Measurements from ENCODE around the gene SF3A2.

The SF3A2 gene

DNA sequence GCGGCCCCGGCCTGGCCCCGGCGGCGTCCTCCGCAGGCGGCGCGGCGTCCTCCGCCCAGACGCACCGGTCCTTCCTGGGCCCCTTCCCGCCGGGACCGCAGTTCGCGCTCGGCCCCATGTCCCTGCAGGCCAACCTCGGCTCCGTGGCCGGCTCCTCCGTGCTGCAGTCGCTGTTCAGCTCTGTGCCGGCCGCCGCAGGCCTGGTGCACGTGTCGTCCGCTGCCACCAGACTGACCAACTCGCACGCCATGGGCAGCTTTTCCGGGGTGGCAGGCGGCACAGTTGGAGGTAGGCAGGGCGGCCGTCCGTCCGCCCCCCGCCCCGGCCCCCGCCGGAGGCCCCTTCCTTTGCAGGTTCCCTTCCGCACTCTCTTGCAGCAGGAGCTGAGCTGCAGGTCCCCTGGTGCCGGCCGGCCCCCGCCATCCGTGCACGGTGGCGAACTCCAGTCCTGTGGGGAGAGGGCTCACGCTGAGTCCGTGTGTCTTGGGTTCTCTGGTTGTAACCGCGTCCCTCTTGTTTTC lies 9.7 kb upstream of the SF3A2 start:
- no peak for DNase-seq (ENCODE audit: low read depth, low spot score)

DNA sequence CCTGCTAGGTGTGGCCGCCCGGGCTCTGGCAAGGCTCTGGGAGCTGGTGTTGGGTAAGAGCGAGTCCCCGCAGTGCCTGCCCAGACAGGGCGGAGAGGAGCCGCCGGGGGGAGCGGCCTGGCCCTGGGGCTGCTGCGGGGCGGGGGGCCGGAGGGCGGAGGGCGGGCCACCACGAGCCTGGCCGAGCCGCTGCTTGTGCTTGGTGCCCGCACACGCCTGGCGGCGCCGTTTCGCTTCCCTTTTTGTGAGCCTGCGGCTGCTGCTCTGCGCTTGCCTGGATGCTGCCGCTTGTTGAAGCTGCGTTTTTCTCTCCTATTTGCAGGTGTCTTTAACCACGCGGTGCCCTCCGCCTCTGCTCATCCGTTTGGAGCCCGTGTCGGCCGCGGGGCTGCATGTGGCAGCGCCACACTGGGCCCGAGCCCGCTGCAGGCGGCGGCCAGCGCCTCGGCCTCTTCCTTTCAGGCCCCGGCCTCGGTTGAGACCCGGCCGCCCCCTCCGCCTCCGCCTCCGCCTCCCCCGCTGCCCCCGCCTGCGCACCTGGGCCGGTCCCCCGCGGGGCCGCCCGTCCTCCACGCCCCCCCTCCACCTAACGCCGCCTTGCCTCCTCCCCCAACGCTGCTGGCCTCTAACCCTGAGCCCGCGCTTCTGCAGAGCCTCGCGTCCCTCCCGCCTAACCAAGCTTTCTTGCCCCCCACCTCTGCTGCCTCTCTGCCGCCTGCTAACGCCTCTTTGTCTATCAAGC lies 9.0 kb upstream of the SF3A2 start:
- DNase-seq (ENCODE audit: low read depth, low spot score) = no peak

DNA sequence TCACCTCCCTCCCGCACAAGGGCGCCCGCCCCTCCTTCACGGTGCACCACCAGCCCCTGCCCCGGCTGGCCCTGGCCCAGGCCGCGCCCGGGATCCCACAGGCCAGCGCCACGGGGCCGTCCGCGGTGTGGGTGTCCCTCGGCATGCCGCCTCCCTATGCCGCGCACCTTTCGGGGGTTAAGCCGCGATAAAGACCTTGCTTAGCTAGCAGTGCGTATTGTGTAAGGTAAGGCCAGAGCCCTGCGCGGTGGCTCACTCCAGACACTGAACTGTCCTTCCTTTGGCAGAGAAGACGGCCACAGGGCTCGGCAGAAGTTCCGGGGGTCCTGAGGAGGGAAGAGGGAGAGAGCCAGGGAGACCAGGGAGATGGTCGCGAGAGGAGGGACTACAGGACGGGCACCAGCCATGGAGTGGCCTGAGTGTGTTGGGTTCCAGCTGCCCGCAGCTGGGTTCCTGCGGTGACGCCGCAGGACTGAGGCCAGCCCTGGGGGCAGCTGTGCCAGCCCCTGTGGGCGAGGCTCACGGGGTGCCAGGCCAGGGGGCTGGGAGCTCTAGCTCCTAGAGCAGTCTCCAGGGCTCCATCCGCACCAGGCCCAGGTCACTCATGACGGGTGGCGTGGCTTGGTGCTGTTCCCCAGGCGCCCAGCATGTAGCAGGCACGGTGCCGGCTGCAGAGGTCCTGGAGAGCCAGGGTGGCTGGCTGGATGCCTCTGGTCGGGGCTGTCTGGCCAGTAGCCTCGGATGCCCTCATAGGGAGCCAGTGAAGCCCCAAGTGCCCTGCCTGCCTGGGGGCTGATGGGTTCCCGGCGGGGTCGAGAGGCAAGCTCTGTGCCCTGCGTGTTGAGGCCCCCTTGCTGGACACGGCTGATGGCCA lies 8.2 kb upstream of the SF3A2 start:
- no peak for DNase-seq (ENCODE audit: low read depth, low spot score)

DNA sequence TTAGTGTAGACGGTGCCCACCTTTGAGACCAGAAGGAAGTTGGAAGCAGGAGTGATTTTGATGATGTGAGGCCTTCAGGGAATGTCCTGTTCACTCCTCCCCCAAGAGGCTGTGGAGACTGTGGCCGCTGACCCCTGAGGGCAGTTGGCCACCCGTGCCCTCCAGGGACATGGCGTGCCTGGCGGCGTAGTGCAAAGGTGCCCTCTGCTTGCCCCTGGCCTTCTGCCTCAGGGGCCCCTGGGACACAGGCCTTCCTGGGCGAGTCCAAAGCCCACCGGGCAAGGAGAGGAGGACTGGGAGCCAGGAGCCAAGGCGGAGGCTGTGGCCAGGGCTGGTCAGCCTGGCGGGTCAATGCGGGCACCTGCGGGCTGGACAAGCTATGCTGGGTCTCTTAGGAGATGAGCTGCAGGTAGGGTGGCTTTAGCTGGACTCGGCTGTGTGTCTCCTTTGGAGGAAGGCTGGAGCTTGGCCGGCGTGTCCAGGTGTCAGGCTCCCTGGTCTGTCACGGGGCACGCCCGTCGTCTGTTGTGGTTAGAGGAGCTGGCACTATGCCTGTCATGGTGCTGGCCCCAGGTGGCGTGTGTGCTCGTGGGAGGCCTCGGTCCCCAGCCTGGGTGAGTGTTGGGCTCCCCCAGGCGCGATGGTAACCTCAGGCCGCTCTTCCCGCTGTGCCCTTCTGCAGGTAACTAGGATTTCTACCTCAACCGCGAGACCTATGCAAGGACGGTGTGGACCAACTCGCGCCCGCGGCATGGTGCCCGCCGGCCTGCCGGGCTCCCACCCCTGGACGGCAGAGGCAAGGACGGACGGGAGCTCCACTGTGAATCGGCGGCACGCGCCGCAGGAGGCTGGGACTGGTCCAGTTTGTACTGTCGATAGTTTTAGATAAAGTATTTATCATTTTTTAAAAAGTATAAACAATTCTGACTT lies 7.3 kb upstream of the SF3A2 start:
- no peak for DNase-seq (ENCODE audit: low read depth, low spot score)

DNA sequence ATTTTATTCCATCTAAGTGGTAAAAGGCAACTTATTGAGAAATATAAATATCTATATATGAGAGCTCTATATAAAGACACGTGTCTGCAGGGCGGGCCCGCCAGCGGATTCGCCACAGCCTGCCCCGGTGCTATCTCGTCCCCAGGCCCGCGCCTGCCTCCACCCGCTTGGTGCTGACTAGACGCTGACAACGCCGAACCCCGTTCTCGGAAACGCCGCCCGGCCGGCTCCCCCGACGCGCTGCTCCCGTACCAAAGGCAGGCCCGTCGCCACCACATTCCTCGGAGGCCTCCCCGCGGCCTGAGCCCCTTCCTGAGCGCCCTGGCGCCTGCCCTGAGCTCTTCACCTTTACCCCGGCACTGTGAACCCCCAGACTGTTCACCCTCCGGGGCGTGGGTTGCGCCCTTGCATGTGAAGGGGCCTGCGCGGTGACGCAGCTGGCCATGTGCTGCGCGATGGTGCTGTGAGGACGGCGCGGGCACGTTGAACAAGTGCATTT lies 6.5 kb upstream of the SF3A2 start:
- DNase-seq (ENCODE audit: low read depth, low spot score) = no peak

DNA sequence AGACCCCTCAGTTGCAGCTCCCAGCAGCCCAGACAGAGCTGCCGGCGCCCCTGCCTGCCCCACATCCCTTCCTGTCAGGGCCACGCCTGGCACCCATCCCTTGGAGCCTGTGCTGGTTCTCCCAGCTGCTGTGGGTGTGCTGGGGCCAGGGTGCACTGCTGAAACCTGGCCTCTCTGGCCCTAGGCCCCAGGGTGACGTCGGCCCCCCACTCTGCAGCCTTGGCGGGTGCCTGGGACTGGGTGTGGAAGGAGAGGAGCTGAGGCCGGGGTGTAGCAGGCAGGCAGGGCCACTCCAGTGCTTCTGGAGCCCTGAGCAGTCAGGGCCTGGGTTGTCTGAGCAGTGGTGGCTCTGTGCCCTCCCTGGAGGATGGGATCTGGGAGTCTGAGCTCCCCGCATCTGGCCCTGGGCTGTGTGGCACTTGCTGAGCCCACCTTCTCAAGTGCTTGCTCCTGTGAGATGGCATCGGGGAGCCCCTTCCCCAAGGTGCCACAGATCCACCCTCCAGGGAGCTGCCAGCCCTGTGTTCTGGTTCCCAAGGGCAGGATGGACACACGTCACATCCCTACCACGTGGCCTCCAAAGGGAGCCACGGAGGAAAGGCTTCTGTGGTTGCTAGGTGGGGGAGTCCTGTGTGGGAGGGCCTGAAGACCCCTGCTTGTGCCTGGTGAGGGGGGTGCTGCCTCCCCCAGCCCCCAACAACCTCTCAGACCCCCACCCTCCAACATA lies 5.7 kb upstream of the SF3A2 start:
- DNase-seq (ENCODE audit: low read depth, low spot score) = no peak

DNA sequence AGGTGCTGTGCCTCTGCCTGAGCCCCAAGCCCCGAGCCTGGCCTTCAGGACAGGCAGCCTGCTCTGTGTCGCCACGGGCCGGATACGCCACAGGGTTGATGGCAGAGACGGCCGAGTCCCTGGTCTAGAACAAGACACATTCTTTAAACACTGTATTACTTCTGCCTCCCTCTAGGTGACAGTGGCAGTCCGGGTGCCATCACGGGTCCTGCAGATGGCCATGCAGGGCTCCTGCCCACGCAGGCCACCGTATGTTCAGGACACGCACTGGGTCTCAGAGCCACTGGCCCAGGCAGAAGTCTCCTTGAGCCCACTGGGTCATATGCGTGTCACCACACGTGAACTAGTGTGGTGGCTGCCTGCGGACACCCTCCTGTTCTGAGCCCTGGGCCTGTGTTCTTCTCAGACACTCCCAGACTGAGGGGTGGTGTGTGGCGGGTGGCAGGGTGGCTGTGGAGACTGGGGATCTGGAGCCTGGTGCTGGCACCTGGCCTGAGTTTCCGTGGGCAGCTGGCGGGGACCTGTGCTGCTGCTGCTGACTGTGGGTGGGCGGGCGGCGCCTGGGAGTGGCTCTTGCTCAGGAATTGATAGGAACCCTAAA lies 4.9 kb upstream of the SF3A2 start:
- no peak for DNase-seq (ENCODE audit: low read depth, low spot score)

DNA sequence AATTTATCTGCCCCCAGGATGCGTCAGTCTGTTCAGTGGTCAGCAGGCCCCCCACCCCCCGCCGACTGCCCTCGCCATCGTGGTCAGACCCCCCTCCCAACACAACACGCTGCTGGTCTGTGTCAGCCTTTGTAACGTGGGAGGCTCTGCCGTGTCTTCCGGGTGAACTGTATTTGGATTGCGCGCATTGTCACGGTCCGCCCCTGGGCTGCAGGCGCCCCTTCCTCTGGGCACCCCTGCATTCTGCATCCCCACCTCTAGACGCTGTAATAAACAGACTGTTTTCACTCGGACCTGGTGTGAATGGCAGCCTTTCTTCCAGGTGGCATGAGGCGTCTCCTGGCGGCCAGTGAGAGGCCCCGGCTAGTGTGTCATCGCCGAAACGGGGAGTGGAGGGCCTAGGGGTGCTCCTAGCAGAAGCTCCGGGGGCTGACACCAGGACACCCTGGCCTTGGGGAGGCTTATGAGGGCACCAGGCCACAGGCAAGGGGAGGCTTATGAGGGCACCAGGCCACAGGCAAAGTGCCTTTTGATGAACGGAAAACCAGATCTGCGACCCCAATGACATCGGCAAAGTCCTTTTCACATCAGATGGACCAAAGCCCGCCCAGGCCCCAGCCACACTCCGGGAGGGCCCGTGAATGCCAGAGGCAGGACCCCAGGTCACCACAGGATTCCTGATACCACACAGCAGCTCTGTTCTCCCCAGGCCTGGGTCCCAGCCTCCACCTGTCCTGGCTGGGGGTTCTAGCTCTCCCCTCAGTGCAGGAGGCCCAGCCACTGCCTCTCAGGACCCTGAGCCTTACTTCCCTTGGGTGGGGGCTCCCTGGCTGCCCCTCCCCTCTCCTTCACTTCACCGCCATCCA lies 4.1 kb upstream of the SF3A2 start:
- DNase-seq (ENCODE audit: low read depth, low spot score) = no peak

DNA sequence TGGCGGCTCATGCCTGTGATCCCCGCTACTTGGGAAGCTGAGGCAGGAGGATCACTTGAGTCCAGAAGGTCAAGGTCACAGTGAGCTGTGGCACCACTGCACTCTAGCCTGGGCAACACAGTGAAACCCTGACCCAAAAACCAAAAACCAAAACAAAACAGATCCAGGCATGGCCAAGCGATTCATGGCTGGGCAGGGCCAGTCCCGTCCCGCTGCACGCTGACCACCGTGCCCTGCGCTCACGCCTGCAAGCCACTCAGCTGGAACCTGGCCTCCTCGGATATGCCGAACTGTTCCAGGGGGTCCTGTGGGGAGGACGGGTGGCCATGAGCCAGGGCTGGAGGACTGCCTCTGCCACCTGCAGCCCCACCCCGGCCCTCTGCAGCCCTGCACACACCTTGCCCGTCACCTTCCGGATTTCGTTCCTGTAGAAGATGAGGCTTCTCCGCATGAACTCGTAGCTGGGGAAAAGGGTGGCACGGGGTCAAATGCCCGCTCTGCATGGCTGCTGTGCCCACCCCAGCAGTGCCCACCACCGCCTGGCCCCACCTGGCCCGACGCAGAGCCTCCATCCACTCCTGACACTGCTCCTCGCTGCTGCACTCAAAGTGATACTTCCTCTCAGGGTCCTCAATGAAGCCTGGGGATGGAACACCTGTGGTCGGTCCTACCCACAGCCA lies 2.9 kb upstream of the SF3A2 start:
- DNase-seq (ENCODE audit: low read depth, low spot score) = no peak

DNA sequence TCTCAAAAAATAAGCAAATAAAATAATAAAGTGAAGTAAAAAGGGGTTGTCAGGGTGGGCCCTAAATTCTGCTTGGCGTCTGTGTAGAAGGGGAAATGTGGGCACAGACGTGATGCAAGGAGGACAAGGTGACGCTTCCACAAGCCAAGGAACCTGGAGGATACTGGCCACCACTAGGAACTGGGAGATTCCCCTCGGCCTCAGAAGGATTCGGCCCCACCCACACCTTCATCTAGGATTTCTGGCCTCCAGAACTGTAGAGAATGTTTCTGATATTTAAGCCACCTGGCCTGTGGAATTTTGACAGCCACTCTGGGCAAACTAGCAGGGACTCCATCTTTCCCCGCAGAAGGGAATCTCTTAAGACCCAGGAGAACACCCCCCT lies 1.6 kb upstream of the SF3A2 start:
- no peak for DNase-seq (ENCODE audit: low read depth, low spot score)

DNA sequence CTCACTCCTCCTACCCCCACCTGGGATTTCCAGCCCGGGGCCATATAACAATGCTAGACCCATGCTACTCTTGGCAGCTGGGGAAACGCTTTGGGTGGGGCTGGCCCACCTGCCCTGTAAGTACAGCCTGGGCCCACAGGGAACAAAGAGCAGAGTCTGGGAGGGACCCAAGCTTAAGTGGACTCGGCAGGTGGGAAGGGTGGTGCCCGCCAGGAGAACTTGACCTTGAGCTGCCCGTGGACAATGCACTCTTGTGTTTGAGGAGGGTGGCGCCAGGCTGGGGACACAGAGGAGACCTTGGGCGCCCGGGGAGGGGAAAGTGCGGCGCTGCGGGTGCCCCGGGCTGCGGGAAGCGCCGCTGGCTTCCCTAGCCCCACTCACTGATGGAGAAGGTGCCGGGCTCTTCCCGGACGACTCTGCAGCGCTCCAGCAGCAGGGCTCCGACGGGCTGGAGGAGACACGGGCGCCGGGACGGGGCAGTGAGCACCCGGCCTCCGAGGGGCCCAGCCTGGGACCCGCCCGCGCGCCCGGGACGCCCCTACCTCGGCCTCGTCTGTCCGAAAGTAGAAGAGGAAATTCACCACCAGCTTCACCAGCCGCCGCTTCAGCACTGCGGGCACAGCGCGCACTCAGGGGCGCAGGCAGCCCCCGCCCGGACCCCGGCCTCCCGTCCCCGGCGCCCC lies 1.1 kb upstream of the SF3A2 start:
- no peak for DNase-seq (ENCODE audit: low read depth, low spot score)

DNA sequence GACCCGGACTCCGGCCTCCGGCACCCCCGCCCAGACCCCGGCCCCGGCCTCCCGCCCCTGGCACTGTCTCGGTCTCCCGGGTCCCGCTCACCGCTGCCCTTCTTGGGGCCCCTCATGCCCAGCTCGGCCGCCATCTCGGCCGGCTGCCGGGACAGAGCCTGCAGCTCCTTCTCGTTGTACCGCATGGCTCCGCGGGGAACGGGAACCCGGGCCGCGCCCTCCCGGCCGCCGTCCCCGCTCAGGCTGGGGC lies 635 bp upstream of the SF3A2 start:
- no peak for DNase-seq (ENCODE audit: low read depth, low spot score)

DNA sequence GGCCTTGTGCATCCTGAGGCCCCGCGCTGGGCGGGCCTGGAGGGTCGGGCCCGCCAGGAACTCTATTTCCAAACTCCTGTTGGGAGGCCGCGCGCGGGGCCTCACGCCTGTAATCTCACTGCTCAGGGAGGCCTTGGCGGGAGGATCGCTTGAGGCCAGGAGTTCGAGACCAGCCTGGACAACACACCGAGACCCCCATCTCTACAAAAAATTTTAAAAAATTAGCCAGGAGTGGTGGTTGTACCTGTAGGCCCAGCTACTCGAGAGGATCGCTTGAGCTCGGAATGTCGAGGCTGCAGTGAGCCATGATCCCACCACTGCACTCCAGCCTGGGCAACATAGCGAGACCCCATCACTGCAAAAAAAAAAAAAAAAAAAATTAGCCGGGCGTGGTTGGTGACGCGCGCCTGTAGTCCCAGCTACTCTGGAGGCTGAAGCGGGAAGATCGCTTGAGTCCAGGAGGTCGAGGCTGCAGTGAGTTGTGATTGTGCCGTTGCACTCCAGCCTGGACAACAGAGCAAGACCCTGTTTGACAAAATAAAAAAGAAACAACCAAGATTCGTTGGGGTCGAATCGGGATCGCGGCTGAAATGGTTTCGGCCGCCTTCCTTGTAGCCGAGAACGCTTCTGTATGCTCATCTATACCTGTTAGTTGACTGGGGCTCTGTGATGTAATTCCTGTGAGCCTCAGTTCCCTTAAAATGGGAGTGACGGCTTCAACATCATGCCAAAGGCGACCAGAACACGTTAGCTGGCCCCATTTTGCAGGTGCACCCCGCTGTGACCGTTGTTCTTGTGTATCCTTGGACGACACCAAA lies 636 bp downstream of the SF3A2 start:
- no peak for DNase-seq (ENCODE audit: low read depth, low spot score)

DNA sequence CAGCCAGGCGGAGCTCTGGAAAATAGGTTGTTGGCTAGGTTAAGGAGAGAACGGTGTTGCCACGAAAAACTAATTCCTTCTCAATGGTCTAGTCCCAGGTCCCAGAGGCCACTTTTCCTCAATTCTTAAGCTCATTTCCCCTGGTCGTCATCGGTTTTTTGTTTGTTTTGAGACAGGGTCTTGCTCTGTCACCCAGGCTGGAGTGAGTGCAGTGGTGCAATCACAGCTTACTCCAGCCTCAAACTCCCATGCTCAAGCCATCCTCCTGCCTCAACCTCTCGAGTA lies 1.2 kb downstream of the SF3A2 start:
- no peak for DNase-seq (ENCODE audit: low read depth, low spot score)

DNA sequence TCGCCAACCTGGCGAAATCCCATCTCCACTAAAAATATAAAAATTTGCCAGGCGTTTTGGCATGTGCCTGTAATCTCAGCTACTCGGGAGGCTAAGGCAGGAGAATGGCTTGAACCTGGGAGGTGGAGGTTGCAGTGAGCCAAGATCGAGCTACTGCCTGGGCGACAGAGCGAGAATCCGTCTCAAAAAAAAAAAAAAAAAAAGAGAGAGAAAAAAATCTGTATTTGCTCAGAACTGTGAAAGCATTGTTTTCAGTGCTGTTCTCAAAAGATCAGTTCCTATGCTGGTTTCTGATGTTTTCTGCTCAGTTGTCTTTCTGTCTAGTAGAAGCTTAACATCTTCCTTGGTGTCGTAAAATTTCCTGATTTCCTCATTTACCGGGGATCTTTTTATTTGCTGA lies 2.5 kb downstream of the SF3A2 start:
- DNase-seq (ENCODE audit: low read depth, low spot score) = no peak

DNA sequence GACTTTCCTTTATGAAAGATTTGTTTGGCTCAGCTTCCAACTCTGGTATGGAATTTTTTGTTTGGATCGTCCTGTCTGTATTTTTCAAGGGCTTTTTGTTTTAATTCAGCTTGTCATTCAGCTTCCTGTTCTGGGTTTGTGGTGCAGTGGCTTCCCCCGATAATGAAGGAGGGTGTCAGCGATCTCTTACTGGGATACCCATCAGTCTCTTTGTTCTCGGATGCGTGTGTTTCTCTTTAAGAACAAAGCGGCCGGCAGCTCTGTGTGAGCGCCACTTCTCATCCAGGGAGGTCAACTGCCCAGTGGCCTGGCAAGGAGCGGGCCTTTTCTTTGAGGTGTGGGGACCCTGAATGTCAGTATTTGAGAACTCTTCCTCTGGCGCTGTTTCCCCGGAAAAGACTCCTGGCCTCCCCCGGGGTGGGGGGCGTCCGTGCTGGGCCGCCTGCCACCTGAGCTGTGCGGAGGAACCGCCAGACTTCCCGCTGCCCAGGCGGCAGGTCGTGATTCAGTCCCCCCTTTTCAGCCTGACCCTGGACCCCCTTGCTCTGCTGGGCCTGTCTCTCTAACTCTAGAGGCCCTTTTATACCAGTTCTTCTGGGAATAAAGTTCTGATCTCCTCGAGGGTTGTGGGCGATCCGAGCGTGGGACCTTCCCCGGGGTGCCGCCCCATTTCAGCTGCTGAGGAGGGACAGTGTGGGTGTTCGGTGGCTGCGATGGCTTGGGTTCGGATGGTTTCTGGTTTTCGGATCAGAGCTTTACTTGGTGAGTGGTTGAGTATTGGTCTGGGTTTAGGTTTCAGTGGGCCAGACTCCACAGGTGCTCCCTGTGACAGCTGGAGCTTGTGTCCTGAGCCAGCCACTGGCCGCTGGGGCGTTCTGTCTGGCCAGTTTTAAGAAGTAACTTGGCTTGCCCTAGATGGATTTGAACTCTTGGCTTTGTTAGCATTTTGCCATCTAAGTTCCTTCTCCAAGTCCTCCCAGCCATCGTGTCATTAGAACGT lies 3.4 kb downstream of the SF3A2 start:
- DNase-seq (ENCODE audit: low read depth, low spot score) = no peak
